ENCODE data around the gene FOXP1. TPM values are rescaled to one million over a fixed set of nuclear protein-coding genes. Genes with fewer than 3 reads are reported as not detected.
A peak's percentile ranks its signal among the peaks of the same experiment; 100 is the strongest.

The FOXP1 gene
- total RNA-seq, 2 experiments from 2014 or later = 178 TPM

GRCh38 chr3:71075494-71075893 lies 508.0 kb downstream of the FOXP1 start:
- Mint-ChIP-seq H3K4me3 (no peak overlapping the region), H3K9me3 (no peaks in the 10 kb centered on the region), H3K4me1 (peaks cover 65% of the 10 kb centered on the region), H3K27ac (no peak overlapping the region), H3K36me3 (peaks cover 14% of the 10 kb centered on the region), H3K27me3 (no peaks in the 10 kb centered on the region)
- POLR2A ChIA-PET = no interaction called here
- DNase-seq = no peak
- no peak for ATAC-seq (ENCODE audit: low read depth)

DNA sequence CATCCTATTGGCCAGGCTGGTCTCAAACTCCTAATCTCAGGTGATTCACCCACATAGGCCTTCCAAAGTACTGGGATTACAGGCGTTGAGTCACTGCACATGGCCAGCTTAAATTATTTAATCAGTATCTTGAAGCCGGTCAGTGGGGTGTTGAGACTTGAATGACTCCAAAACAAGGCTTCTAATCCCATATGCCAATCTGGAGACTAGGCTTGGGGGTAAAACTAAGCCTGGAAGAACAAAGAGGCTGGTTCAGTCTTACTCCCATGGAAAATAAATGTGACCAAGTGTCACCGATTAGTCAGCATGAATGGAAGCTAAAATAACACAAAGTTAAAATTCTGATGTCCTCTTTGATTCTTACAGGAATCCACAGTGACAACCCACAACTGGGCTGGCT lies 509.1 kb downstream of the FOXP1 start:
- H3K4me1 Mint-ChIP-seq = peaks cover 63% of the 10 kb centered on the region
- POLR2A ChIA-PET = no interaction called here
- H3K36me3 Mint-ChIP-seq = peaks cover 14% of the 10 kb centered on the region
- ATAC-seq (ENCODE audit: low read depth) = no peak
- no peak overlapping the region for H3K27ac Mint-ChIP-seq
- H3K9me3 Mint-ChIP-seq = no peaks in the 10 kb centered on the region
- no peak overlapping the region for H3K4me3 Mint-ChIP-seq
- DNase-seq = no peak
- H3K27me3 Mint-ChIP-seq = no peaks in the 10 kb centered on the region

- POLR2A ChIA-PET = no interaction called here
- DNase-seq = no peak
- peaks cover 14% of the 10 kb centered on the region for H3K36me3 Mint-ChIP-seq
- no peaks in the 10 kb centered on the region for H3K27me3 Mint-ChIP-seq
- no peak overlapping the region for H3K27ac Mint-ChIP-seq
- H3K4me1 Mint-ChIP-seq = peaks cover 60% of the 10 kb centered on the region
- ATAC-seq (ENCODE audit: low read depth) = no peak
- H3K9me3 Mint-ChIP-seq = no peaks in the 10 kb centered on the region
- H3K4me3 Mint-ChIP-seq = no peak overlapping the region
These were observed 510.5 kb downstream of the FOXP1 start for GRCh38 chr3:71072986-71073385.

DNA sequence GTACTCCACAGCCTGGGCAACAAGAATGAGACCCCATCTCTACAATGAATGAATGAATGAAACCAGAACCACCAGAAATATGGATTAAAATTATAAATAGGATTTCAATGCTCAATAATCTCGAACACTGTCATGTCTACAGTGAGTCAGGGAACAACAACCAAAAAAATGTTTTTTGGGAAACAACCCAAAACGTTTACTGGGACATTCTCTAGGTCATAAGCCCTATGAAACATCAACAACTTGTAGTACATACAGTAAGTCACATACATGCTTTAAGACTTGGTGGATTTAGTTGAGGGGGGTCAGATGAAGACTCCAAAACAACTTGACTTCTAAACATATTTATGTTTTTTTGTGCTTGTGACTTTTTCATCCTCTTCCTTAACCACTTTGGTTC lies 511.2 kb downstream of the FOXP1 start:
- ATAC-seq (ENCODE audit: low read depth) (no peak), DNase-seq (no peak)
- Mint-ChIP-seq H3K27ac (no peak overlapping the region), H3K4me3 (no peak overlapping the region), H3K4me1 (peaks cover 54% of the 10 kb centered on the region), H3K36me3 (peaks cover 14% of the 10 kb centered on the region), H3K27me3 (no peaks in the 10 kb centered on the region), H3K9me3 (no peaks in the 10 kb centered on the region)
- POLR2A ChIA-PET = no interaction called here

DNA sequence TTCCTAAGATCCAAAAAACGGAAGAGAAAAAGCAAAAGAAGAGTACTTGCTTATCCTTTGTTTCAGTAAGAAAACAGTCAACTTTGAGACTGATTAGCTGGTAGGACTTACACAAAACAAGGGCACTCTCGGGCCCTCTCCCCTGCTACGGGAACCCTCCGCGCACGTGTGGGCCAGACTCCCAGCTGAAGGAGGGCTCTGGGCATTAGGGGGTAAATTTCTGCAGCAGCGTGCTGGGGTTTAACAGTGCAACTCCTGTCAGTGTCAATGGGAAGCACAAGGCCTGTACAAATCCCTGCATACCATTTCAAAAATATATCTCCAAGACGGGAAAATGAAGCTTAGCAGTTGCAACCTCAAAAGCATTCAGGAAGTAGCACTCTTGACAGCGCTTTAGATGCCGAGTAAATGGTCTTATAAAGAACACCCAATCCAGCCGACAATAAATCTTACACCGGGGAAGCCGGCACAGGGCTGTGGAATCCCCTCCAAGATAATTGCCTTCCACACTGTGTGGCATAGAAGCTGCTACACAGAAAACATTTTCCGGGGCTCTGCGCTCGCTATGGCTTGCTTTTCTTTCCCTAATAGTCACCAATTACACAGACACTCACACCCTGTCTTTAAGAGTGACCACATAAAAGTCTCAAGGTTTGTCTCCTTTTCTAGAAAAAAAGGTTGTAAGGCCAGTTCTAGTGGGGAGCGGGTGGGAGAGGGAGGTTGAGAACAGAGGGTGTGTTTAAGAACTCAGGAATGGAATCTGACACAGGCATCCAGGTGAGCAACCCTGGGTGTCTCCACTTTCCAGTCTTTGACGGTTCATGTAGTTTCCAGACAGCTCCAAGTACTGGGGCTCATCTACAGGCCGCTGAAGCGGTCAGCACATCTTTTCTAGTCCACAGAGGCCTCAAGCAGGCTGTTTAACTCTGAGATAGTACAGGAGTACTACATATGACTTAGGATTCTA lies 512.7 kb downstream of the FOXP1 start:
- Mint-ChIP-seq H3K27me3 (no peaks in the 10 kb centered on the region), H3K36me3 (peaks cover 8% of the 10 kb centered on the region), H3K4me3 (peak overlapping the region; percentile 6), H3K27ac (peak overlapping the region; percentile 14), H3K9me3 (no peaks in the 10 kb centered on the region), H3K4me1 (peaks cover 52% of the 10 kb centered on the region)
- no peak for DNase-seq
- POLR2A ChIA-PET = interaction anchor here (0.8 to 1.9 kb wide), 6 partner anchors 10 to 512 kb away, joined by 3 to 6 read pairs (median 5); partner anchors contain the start of gene FOXP1
- no peak for ATAC-seq (ENCODE audit: low read depth)

DNA sequence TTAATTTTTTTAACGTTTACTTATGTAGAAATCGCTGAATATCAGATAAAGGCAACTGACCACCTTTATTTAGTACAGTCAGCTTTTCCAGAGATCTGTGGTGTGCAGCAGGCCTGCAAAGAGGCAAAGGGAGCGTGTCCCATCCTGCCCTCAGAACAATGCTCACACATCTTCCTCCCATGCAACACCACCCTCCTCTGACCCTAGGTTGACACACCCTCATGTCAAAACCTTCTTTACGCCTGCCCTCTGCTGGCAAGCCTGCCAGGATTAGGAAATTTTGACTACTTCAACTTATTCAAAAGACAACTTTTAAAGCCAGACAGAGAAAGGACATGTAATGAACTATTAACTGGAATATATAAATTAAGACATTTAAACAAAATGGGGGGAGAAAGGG lies 513.7 kb downstream of the FOXP1 start:
- DNase-seq = peak; percentile 66
- H3K27me3 Mint-ChIP-seq = no peaks in the 10 kb centered on the region
- H3K36me3 Mint-ChIP-seq = peaks cover 6% of the 10 kb centered on the region
- POLR2A ChIA-PET = interaction anchor here (1.5 to 1.9 kb wide), 5 partner anchors 9 to 513 kb away, joined by 3 to 6 read pairs (median 5); partner anchors contain the start of gene FOXP1
- ATAC-seq (ENCODE audit: low read depth) = peak; percentile 40
- H3K4me1 Mint-ChIP-seq = peaks cover 52% of the 10 kb centered on the region
- H3K4me3 Mint-ChIP-seq = peak overlapping the region; percentile 15
- H3K9me3 Mint-ChIP-seq = no peaks in the 10 kb centered on the region
- H3K27ac Mint-ChIP-seq = peak overlapping the region; percentile 63

DNA sequence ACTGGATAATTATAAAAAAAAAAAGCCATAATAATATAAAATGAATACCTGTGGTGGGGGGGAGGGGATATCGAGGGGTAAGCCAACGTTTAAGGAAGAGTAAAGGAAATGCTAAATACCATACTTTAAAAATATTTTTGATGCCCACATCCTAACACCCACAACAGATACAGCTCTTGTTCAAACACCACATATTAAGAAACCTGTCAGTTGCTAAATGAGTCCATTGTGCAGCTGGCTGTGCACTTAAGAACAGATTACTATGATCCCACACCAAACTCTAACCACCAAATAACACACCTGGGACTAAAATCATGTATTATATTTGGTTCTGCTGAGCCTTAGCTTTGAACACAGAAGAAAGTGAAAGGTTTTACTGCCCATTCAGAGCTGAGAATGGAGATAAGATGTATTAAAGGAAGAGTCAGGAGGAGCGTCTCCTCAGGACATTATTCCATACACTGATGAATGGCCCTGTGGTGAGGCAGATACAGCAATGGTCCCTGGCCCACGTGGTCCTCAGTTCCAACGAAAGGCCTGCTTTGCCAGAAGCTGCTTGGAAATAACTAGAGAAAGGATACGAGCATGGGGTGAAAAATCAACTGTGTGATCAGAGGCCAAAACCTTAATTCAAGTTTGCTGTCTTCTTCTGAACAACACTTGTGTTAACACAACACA lies 515.4 kb downstream of the FOXP1 start:
- Mint-ChIP-seq H3K4me3 (peak overlapping the region; percentile 25), H3K9me3 (no peaks in the 10 kb centered on the region), H3K4me1 (peaks cover 44% of the 10 kb centered on the region), H3K27me3 (no peaks in the 10 kb centered on the region), H3K27ac (peak overlapping the region; percentile 63), H3K36me3 (no peaks in the 10 kb centered on the region)
- POLR2A ChIA-PET = interaction anchor here (1.0 to 2.2 kb wide), 4 partner anchors 9 to 515 kb away, joined by 3 to 7 read pairs (median 4); partner anchors contain the start of gene FOXP1
- no peak for ATAC-seq (ENCODE audit: low read depth)
- DNase-seq = no peak

DNA sequence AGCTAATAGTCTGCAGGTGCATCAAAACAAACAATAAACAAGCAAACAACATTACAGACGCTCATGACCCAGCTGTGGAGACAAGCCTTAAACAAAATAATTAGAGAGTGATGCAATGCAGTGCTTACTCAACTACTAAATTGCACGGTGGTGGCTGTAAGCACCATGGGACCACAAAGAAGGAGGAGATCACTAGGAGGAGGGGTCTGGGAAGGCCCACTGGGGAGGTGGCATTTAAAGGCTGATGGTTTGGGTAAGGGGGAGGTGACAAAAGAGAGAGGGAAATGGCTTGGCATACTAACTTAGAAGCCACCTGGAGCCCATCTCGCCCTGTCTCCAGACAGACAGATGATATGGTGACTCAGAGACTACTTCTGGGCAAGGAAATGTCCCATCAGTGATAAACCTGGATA lies 516.7 kb downstream of the FOXP1 start:
- H3K27me3 Mint-ChIP-seq = no peaks in the 10 kb centered on the region
- POLR2A ChIA-PET = interaction anchor here (0.6 kb wide), 2 partner anchors 62 to 64 kb away, joined by 3 read pairs; no protein-coding TSS in a partner anchor
- H3K4me3 Mint-ChIP-seq = peak overlapping the region; percentile 84
- peak overlapping the region; percentile 85 for H3K27ac Mint-ChIP-seq
- no peak for DNase-seq
- peaks cover 45% of the 10 kb centered on the region for H3K4me1 Mint-ChIP-seq
- peak; percentile 7 for ATAC-seq (ENCODE audit: low read depth)
- H3K36me3 Mint-ChIP-seq = no peaks in the 10 kb centered on the region
- H3K9me3 Mint-ChIP-seq = no peaks in the 10 kb centered on the region

- Mint-ChIP-seq H3K4me3 (peak overlapping the region; percentile 84), H3K27me3 (no peaks in the 10 kb centered on the region), H3K36me3 (no peaks in the 10 kb centered on the region), H3K9me3 (no peaks in the 10 kb centered on the region), H3K4me1 (peaks cover 46% of the 10 kb centered on the region), H3K27ac (peak overlapping the region; percentile 85)
- no peak for DNase-seq
- ATAC-seq (ENCODE audit: low read depth) = peak; percentile 24
- POLR2A ChIA-PET = no interaction called here
These were observed 517.2 kb downstream of the FOXP1 start for GRCh38 chr3:71066356-71066755.

DNA sequence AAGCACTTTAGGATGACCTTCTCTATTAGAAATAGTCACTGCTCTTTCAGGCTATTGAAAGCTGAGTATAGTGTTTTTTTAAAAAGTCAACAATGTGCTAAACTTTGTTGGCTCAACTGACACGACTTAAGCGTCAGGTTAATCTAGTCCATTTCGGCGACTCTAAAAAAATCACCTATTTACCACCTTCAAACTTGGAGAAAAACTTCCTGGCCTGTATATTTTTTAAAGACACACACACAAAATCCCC lies 517.8 kb downstream of the FOXP1 start:
- Mint-ChIP-seq H3K4me1 (peaks cover 46% of the 10 kb centered on the region), H3K4me3 (peak overlapping the region; percentile 84), H3K9me3 (no peaks in the 10 kb centered on the region), H3K36me3 (no peaks in the 10 kb centered on the region), H3K27ac (peak overlapping the region; percentile 85), H3K27me3 (no peaks in the 10 kb centered on the region)
- no peak for DNase-seq
- ATAC-seq (ENCODE audit: low read depth) = no peak
- POLR2A ChIA-PET = interaction anchor here (0.6 to 6.7 kb wide), 10 partner anchors 10 to 517 kb away, joined by 3 to 45 read pairs (median 3); partner anchors contain the start of gene FOXP1

GRCh38 chr3:71064956-71065763 lies 518.4 kb downstream of the FOXP1 start:
- ATAC-seq (ENCODE audit: low read depth) (peak; percentile 38), DNase-seq (no peak)
- H3K4me1 Mint-ChIP-seq = peaks cover 49% of the 10 kb centered on the region
- peak overlapping the region; percentile 85 for H3K27ac Mint-ChIP-seq
- H3K27me3 Mint-ChIP-seq = no peaks in the 10 kb centered on the region
- H3K4me3 Mint-ChIP-seq = peak overlapping the region; percentile 84
- POLR2A ChIA-PET = interaction anchor here (0.5 to 6.7 kb wide), 13 partner anchors 10 to 518 kb away, joined by 3 to 45 read pairs (median 3); partner anchors contain the start of gene FOXP1
- H3K9me3 Mint-ChIP-seq = no peaks in the 10 kb centered on the region
- no peaks in the 10 kb centered on the region for H3K36me3 Mint-ChIP-seq

GRCh38 chr3:71064291-71064955 lies 519.1 kb downstream of the FOXP1 start:
- Mint-ChIP-seq H3K9me3 (no peaks in the 10 kb centered on the region), H3K27ac (no peak overlapping the region), H3K27me3 (no peaks in the 10 kb centered on the region), H3K4me1 (peaks cover 49% of the 10 kb centered on the region), H3K36me3 (no peaks in the 10 kb centered on the region), H3K4me3 (no peak overlapping the region)
- POLR2A ChIA-PET = interaction anchor here (0.9 to 6.7 kb wide), 11 partner anchors 23 to 518 kb away, joined by 3 to 45 read pairs (median 7); partner anchors contain the start of gene FOXP1
- ATAC-seq (ENCODE audit: low read depth) (peak; percentile 46), DNase-seq (peak; percentile 84)
